Choroid plexus epithelial cell (primary cell): Measurements from ENCODE around the gene ETHE1.

ENCODE experiments used
- DNase-seq: peaks from one replicate; pipeline ENCODE4 v3.0.0-alpha.2; 2010; ENCODE audit warnings: low read depth
- H3K4me3 ChIP-seq: 2 replicates; pipeline ENCODE4 v1.5.1; 2011; ENCODE audit warnings: low read depth, mild to moderate bottlenecking, control low read depth, low read length, moderate library complexity
- CTCF ChIP-seq: conservative IDR thresholded peaks from 2 replicates; pipeline ENCODE4 v1.5.1; 2011; ENCODE audit warnings: low read depth, mild to moderate bottlenecking, control low read depth, inconsistent platforms, low read length, moderate library complexity

The ETHE1 gene

GRCh38 chr19:43507880-43508279 lies 19.1 kb downstream of the ETHE1 start:
- DNase-seq: no peak
- H3K4me3 ChIP-seq: no peak overlapping the region
- TF ChIP-seq CTCF: no peak

- H3K4me3 ChIP-seq: no peak overlapping the region
- no peak for TF ChIP-seq CTCF
- DNase-seq: no peak
Observed at GRCh38 chr19:43506629-43507028, 20.4 kb downstream of the ETHE1 start.

GRCh38 chr19:43505941-43506340 lies 21.1 kb downstream of the ETHE1 start:
- no peak overlapping the region for H3K4me3 ChIP-seq
- no peak for DNase-seq
- TF ChIP-seq CTCF: no peak

- no peak for TF ChIP-seq CTCF
- no peak overlapping the region for H3K4me3 ChIP-seq
- no peak for DNase-seq
Observed at GRCh38 chr19:43505186-43505456, 21.9 kb downstream of the ETHE1 start.

- peak within 1 kb of the TSS; percentile 87 for H3K4me3 ChIP-seq
- TF ChIP-seq CTCF: no peak
- no peak for DNase-seq
Observed at GRCh38 chr19:43504426-43505185, 22.4 kb downstream of the ETHE1 start, which contains the start of gene PHLDB3. PHLDB3 (minus strand) TSS chr19:43504746; CDS start chr19:43504118, 628 bp downstream.

- peak overlapping the region; percentile 87 for H3K4me3 ChIP-seq
- TF ChIP-seq CTCF: peak; percentile 1
- peak; percentile 86 for DNase-seq
Observed at GRCh38 chr19:43503501-43504425, 23.2 kb downstream of the ETHE1 start.
